ENCODE measurements around the gene SYNJ2. TPM values are rescaled to one million over a fixed set of nuclear protein-coding genes. Genes with fewer than 3 reads are reported as not detected.

SYNJ2 gene
- total RNA-seq, 1 experiment from 2014 or later, result 24.5 TPM

- no peaks in the 10 kb centered on the region for H3K79me2 ChIP-seq (ENCODE audit: insufficient read depth, low read length)
- no peaks in the 10 kb centered on the region for H3K27me3 ChIP-seq (ENCODE audit: insufficient read depth, low read length)
- H3K23ac ChIP-seq (ENCODE audit: insufficient read length, low read depth, low read length), result no peak overlapping the region
- no peak overlapping the region for H4K5ac ChIP-seq (ENCODE audit: insufficient read length, low read depth, low read length)
- peaks cover 12 to 21% (median 15%) of the 10 kb centered on the region in 3 experiments for H3K36me3 Mint-ChIP-seq (ENCODE audit: insufficient read depth in 1 of 3, low read depth in 3 of 3)
- peaks cover under 1% of the 10 kb centered on the region for H3K9me3 ChIP-seq (ENCODE audit: control insufficient read depth, low read depth, low read length)
- H2BK5ac ChIP-seq (ENCODE audit: insufficient read length, low read length), result no peak overlapping the region
- no peak overlapping the region for H4K8ac ChIP-seq (replicated peaks; ENCODE audit: insufficient read length, low read depth, low read length)
- no peak overlapping the region for H3K4me3 Mint-ChIP-seq
- H3K27ac ChIP-seq (ENCODE audit: insufficient read length, low read depth, low read length), result no peak overlapping the region
- no peak overlapping the region for H3K4me2 ChIP-seq (ENCODE audit: insufficient read depth, insufficient read length, low read length)
- H3K9ac ChIP-seq (ENCODE audit: extremely low read depth, insufficient read length, low read length), result no peak overlapping the region
- TF ChIP-seq CTCF (conservative IDR thresholded peaks at IDR 0.05), result no peak; the same call in 2 of the 3 replicates
- no peak overlapping the region for H2BK15ac ChIP-seq (ENCODE audit: low read depth, low read length)
- H2BK120ac ChIP-seq (ENCODE audit: low read depth, low read length, poor library complexity, severe bottlenecking), result no peak overlapping the region
- no peak overlapping the region for H3K14ac ChIP-seq (ENCODE audit: insufficient read depth, low read length)
- H2BK20ac ChIP-seq (ENCODE audit: low read depth, low read length, poor library complexity, severe bottlenecking), result no peak overlapping the region
- H3K4me1 ChIP-seq (ENCODE audit: insufficient read depth, low read length), result no peaks in the 10 kb centered on the region
- H3K9me3 Mint-ChIP-seq, result peaks cover 29 to 31% of the 10 kb centered on the region in 2 experiments
- H4K20me1 ChIP-seq (ENCODE audit: control insufficient read depth, insufficient read depth, insufficient read length), result no peaks in the 10 kb centered on the region
- no peak overlapping the region for H3K18ac ChIP-seq (ENCODE audit: insufficient read length, low read depth, low read length)
- DNase-seq, result peak; percentile 66
- H2AK5ac ChIP-seq (ENCODE audit: insufficient read length, low read length), result no peak overlapping the region
- WGBS (ENCODE audit: extremely low coverage, insufficient read length, low lambda C conversion rate), result no CpG with 5 or more reads among the region's 34 CpGs
- no peak overlapping the region for H4K91ac ChIP-seq (ENCODE audit: insufficient read length, low read depth, low read length)
- H3K79me1 ChIP-seq (ENCODE audit: insufficient read depth, low read depth, low read length, poor library complexity, severe bottlenecking), result no peaks in the 10 kb centered on the region
- no peak overlapping the region for H3K56ac ChIP-seq (ENCODE audit: insufficient read length, low read depth, low read length)
- peaks cover 12 to 18% of the 10 kb centered on the region in 2 experiments; a peak in 3 of 4 replicates for H3K4me1 Mint-ChIP-seq
- peak overlapping the region in 1 of 3 experiments; percentile 3; a peak in 1 of 7 replicates for H3K27ac Mint-ChIP-seq
- H3K4ac ChIP-seq (ENCODE audit: low read depth, low read length), result no peak overlapping the region
- H3K27me3 Mint-ChIP-seq (ENCODE audit: low read depth), result peaks cover 3% of the 10 kb centered on the region
- H2BK12ac ChIP-seq (ENCODE audit: insufficient read length, low read depth, low read length), result no peak overlapping the region
- no peaks in the 10 kb centered on the region for H3K23me2 ChIP-seq (ENCODE audit: insufficient read length, low read depth, low read length, poor library complexity, severe bottlenecking)
- H3T11ph ChIP-seq (ENCODE audit: low read length), result no peak overlapping the region
- no peak overlapping the region for H2AFZ ChIP-seq (ENCODE audit: low read length)
Measured at GRCh38 chr6:157954150-157955117, 27.2 kb upstream of the SYNJ2 start.
